Keratinocyte (primary cell): ENCODE results near the gene CDH13.

ENCODE experiments used
- EZH2 ChIP-seq: IDR thresholded peaks from one replicate; pipeline ENCODE4 v1.6.1; 2012; ENCODE audit warnings: inconsistent platforms, mild to moderate bottlenecking, low read length, moderate library complexity
- TF ChIP-seq, protein P1 (sequence below), 3 experiments: IDR thresholded peaks in 1 of 3; conservative IDR thresholded peaks in 1 of 3; optimal IDR thresholded peaks in 1 of 3; 2 replicates in 2 of 3; 3 replicates in 1 of 3; pipeline versions ENCODE3 to v1.5.1; 2011; ENCODE audit warnings: low read length in 3 of 3, mild to moderate bottlenecking in 3 of 3, moderate library complexity in 2 of 3, control low read depth in 1 of 3, inconsistent platforms in 1 of 3; ENCODE audit not compliant: insufficient read depth in 2 of 3; ENCODE audit errors: extremely low read depth in 1 of 3

GRCh38 chr16:83206426-83206825 lies 579.7 kb downstream of the CDH13 start:
- TF ChIP-seq EZH2, result no peak
- TF ChIP-seq, protein P1, sequence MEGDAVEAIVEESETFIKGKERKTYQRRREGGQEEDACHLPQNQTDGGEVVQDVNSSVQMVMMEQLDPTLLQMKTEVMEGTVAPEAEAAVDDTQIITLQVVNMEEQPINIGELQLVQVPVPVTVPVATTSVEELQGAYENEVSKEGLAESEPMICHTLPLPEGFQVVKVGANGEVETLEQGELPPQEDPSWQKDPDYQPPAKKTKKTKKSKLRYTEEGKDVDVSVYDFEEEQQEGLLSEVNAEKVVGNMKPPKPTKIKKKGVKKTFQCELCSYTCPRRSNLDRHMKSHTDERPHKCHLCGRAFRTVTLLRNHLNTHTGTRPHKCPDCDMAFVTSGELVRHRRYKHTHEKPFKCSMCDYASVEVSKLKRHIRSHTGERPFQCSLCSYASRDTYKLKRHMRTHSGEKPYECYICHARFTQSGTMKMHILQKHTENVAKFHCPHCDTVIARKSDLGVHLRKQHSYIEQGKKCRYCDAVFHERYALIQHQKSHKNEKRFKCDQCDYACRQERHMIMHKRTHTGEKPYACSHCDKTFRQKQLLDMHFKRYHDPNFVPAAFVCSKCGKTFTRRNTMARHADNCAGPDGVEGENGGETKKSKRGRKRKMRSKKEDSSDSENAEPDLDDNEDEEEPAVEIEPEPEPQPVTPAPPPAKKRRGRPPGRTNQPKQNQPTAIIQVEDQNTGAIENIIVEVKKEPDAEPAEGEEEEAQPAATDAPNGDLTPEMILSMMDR (optimal IDR thresholded peaks at IDR 0.05 in 1 of 3, IDR thresholded peaks at IDR 0.05 in 1 of 3, conservative IDR thresholded peaks at IDR 0.05 in 1 of 3; ENCODE audit: extremely low read depth in 1 of 3, insufficient read depth in 2 of 3, low read length in 3 of 3), result no peak
